Measurements from ENCODE around the gene CCDC78.

CCDC78 gene

GRCh38 chr16:677316-678190 lies 48.7 kb downstream of the CCDC78 start:
- DNase-seq, result no peak

DNA sequence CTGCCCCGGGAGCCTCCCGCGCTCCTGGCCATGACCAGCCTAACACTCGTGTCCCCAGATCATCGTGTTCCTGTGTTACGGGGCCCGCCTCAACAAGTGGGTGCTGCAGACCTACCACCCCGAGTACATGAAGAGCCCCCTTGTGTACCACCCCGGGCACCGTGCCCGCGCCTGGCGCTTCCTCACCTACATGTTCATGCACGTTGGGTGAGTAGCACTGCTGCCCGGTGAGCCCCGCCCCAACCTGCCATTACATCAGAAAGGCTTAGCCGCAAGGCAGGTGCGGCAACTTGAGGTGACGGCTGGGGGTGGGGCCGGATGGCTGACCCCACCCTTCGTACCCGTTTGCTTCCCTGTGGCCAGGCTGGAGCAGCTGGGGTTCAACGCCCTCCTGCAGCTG lies 49.3 kb downstream of the CCDC78 start:
- DNase-seq, result no peak

- no peak for DNase-seq
These were observed 49.7 kb downstream of the CCDC78 start for GRCh38 chr16:676565-676902.

GRCh38 chr16:675884-676564 lies 50.2 kb downstream of the CCDC78 start:
- no peak for DNase-seq

DNA sequence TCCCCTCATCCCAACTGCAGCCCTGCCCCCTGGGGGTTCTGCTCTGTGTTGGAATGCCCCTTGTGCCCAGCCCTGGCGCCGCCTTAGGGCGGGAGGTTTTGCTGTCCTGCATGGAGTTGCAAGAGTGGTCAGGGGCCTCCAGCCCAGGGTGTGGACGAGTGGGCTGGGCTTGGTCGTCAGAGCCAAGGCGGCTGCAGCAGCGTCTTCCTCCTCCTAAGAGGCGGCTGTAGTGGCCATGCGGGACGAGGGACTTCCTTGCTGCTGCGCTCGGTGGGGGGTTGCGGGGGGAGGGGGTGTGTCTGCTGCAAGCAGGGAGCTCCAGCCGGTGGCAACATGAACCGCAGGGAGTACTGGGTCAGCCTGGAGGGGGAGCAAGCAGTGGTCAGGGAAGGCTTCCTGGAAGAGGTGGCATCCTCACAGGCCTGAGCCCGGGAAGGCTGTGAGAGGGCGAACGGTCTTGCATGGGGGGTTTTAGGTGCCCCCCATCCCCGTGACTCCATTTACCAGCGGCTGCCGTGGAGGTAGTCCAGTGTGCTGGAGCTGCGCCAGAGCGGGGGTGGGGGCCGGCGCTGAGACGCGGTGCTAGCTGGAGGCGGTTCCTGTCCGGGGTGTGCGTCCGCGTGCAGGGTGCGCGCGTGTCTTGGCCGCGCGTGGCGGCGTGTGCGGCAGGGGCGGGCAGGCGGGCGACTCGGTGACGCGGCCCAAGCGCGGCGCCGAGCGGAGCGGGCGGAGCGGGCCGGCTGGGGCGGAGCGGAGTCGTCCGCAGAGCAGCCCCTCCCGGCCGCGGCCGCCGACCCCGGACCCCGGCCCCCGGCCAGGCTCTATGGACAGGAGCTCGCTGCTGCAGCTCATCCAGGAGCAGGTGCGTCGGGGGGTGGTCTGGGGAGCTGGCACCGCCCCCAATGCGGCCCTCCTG lies 51.0 kb downstream of the CCDC78 start, which contains the start of gene RHBDL1:
Gene RHBDL1 (plus strand): TSS at position 704 of the 916 bp plus-strand sequence. CDS start 120 bp downstream, at position 824.
- DNase-seq, result no peak

DNA sequence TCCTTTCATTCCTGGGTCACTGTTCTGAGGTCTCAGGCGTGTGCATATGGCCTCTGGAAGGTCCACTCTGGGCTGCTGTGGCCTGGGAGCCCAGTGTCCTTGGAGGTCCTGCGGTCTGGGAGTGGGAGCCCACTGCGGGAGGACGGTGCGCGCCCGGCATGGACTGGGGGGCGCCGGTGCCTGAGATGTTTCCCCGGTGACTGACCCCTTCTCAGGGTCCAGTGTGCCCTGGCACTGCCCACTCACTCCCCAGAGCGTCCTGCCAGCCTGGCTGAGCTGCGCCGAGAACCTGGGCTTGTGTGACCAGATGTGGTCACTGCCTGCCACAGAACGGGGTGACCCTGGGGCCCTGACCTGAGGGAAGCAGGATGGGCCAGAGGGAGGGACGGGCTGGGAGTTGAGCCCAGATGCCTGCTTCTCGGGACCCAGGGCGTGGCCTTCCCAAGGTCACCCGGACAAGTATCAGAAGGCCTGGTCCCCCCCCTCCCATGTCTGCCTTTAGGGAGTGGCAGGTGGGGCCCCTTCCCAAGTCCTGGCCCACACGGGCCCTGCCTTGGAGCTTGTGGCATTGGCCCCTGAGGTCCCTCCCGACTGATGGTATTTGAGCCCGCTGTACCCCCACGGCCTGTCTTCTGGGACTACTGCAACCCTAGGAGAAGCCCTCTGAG lies 51.9 kb downstream of the CCDC78 start:
- no peak for DNase-seq

DNA sequence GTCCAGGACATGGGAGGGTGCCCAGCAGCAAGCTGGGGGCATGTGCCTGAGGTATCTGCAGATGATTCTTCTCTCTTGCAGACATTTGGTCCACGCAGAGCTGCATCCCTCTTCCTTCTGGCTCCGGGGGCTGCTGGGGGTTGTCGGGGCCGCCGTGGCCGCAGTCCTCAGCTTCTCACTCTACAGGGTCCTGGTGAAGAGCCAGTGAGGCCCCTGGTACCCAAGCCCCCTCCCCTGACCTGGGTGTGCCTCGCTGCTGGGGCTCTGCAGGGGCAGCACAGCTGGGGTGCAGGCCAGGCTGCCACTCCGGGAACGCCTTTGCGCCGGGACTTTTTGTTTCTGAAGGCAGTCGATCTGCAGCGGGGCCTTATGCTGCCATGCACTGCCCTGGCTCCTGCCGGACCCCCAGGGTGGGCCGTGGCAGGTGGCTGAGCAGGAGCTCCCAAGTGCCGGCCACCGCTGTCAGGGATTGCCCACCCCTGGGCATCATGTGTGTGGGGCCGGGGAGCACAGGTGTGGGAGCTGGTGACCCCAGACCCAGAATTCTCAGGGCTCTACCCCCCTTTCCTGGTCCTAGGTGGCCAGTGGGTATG lies 52.7 kb downstream of the CCDC78 start:
- DNase-seq, result no peak

DNA sequence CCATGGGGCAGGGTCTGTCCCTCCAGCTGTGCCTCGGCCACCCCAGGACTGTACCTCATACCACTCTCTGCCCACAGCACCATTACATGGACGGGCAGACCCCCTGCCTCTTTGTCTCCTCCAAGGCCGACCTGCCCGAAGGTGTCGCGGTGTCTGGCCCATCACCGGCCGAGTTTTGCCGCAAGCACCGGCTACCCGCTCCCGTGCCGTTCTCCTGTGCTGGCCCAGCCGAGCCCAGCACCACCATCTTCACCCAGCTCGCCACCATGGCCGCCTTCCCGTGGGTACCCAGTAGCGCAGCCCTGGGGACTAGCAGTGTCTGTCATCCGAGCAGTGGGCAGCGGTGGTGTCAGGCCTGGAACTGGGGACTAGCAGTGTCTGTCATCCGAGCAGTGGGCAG lies 53.4 kb downstream of the CCDC78 start:
- no peak for DNase-seq
